SIG-M5 treated with dmso at 0.1 percent for 504 hours (cell line): ENCODE data around the gene CEP97.
"Not testable (repeated sequence)": the region's sequence is repeated elsewhere in the genome, so short reads cannot be mapped to it uniquely, and the experiment has no call there.

Source experiments
- DNase-seq: peaks from one replicate; lab custom pipeline; 2025; ENCODE audit not compliant: unreplicated experiment; lab: John Stamatoyannopoulos, UW

Gene CEP97

GRCh38 chr3:101724329-101725193, at the start of gene CEP97:
Gene CEP97 (plus strand): TSS chr3:101724614. CDS start chr3:101724677, 63 bp downstream.
- DNase-seq, result peak; percentile 97

- no peak for DNase-seq
These were observed 48.7 kb upstream of the CEP97 start for GRCh38 chr3:101675709-101676215.

GRCh38 chr3:101676216-101676764, 48.1 kb upstream of the CEP97 start:
- DNase-seq, result no peak

GRCh38 chr3:101676765-101677435, 47.5 kb upstream of the CEP97 start, which contains the start of gene ZBTB11:
Gene ZBTB11 (minus strand): TSS chr3:101677132. CDS start chr3:101676914, 218 bp downstream.
- DNase-seq, result no peak

- DNase-seq, result no peak
These were observed 46.8 kb upstream of the CEP97 start for GRCh38 chr3:101677436-101678286.

- DNase-seq, result not testable (repeated sequence)
These were observed 45.6 kb upstream of the CEP97 start for GRCh38 chr3:101678837-101679236.

- no peak for DNase-seq
These were observed 43.9 kb upstream of the CEP97 start for GRCh38 chr3:101680466-101680865.

GRCh38 chr3:101685050-101685400, 39.4 kb upstream of the CEP97 start:
- no peak for DNase-seq

- no peak for DNase-seq
These were observed 38.5 kb upstream of the CEP97 start for GRCh38 chr3:101685870-101686307.

GRCh38 chr3:101687142-101687931, 37.1 kb upstream of the CEP97 start:
- DNase-seq, result no peak

GRCh38 chr3:101689286-101689685, 35.1 kb upstream of the CEP97 start:
- DNase-seq, result no peak

- no peak for DNase-seq
These were observed 33.4 kb upstream of the CEP97 start for GRCh38 chr3:101690972-101691371.

GRCh38 chr3:101691685-101692671, 32.4 kb upstream of the CEP97 start:
- DNase-seq, result not testable (repeated sequence)

GRCh38 chr3:101693540-101693939, 30.9 kb upstream of the CEP97 start:
- not testable (repeated sequence) for DNase-seq

GRCh38 chr3:101694836-101695235, 29.6 kb upstream of the CEP97 start:
- not testable (repeated sequence) for DNase-seq

GRCh38 chr3:101695779-101696372, 28.5 kb upstream of the CEP97 start:
- no peak for DNase-seq

GRCh38 chr3:101701696-101702634, 22.4 kb upstream of the CEP97 start:
- DNase-seq, result no peak
